ENCODE data around the gene LMOD3.

- no peak for TF ChIP-seq CTCF (IDR thresholded peaks at IDR 0.05; ENCODE audit: extremely low read depth in 1 of 2, insufficient read depth in 1 of 2, low read depth in 1 of 2, low read length in 2 of 2)
- no peak for TF ChIP-seq POLR2A (IDR thresholded peaks at IDR 0.05; ENCODE audit: low read depth, low read length)
These were observed 37.1 kb downstream of the LMOD3 start for GRCh38 chr3:69085168-69085832.

All from endothelial cell of umbilical vein (primary cell).